ENCODE data around the gene ANKRD39.

ANKRD39 gene

GRCh38 chr2:96877042-96877451, 19.2 kb upstream of the ANKRD39 start:
- TF ChIP-seq REST (IDR thresholded peaks at IDR 0.05; ENCODE audit: low read depth): no peak
- no peak for TF ChIP-seq CREB1 (IDR thresholded peaks at IDR 0.05; ENCODE audit: low read depth)

GRCh38 chr2:96876269-96877041, 18.6 kb upstream of the ANKRD39 start:
- TF ChIP-seq ZBTB7A (IDR thresholded peaks at IDR 0.05; ENCODE audit: low read depth): no peak
- TF ChIP-seq USF1 (IDR thresholded peaks at IDR 0.05): no peak
- TF ChIP-seq TAF1 (IDR thresholded peaks at IDR 0.05; ENCODE audit: low read depth): no peak
- TF ChIP-seq NFIC (IDR thresholded peaks at IDR 0.05): no peak
- TF ChIP-seq TEAD4 (IDR thresholded peaks at IDR 0.05): no peak
- no peak for TF ChIP-seq YY1 (IDR thresholded peaks at IDR 0.05; ENCODE audit: low read depth)
- TF ChIP-seq REST (IDR thresholded peaks at IDR 0.05; ENCODE audit: low read depth): no peak
- TF ChIP-seq EGR1 (IDR thresholded peaks at IDR 0.05): no peak
- no peak for TF ChIP-seq CREB1 (IDR thresholded peaks at IDR 0.05; ENCODE audit: low read depth)
- TF ChIP-seq CEBPB (IDR thresholded peaks at IDR 0.05): no peak
- no peak for TF ChIP-seq FOXM1 (IDR thresholded peaks at IDR 0.05; ENCODE audit: borderline replicate concordance, low read depth)
- TF ChIP-seq EP300 (IDR thresholded peaks at IDR 0.05; ENCODE audit: borderline replicate concordance): no peak

GRCh38 chr2:96875498-96876268, 17.9 kb upstream of the ANKRD39 start:
- TF ChIP-seq EGR1 (IDR thresholded peaks at IDR 0.05) (no peak), FOXM1 (IDR thresholded peaks at IDR 0.05; ENCODE audit: borderline replicate concordance, low read depth) (no peak), YY1 (IDR thresholded peaks at IDR 0.05; ENCODE audit: low read depth) (no peak), RAD21 (IDR thresholded peaks at IDR 0.05; ENCODE audit: low read depth) (no peak), REST (IDR thresholded peaks at IDR 0.05; ENCODE audit: low read depth) (no peak), CREB1 (IDR thresholded peaks at IDR 0.05; ENCODE audit: low read depth) (no peak), NFIC (IDR thresholded peaks at IDR 0.05) (no peak), EP300 (IDR thresholded peaks at IDR 0.05; ENCODE audit: borderline replicate concordance) (no peak), TEAD4 (IDR thresholded peaks at IDR 0.05) (no peak), CEBPB (IDR thresholded peaks at IDR 0.05) (no peak)

GRCh38 chr2:96874198-96874831, 16.5 kb upstream of the ANKRD39 start:
- TF ChIP-seq USF1 (IDR thresholded peaks at IDR 0.05): no peak
- TF ChIP-seq FOXM1 (IDR thresholded peaks at IDR 0.05; ENCODE audit: borderline replicate concordance, low read depth): no peak
- no peak for TF ChIP-seq RAD21 (IDR thresholded peaks at IDR 0.05; ENCODE audit: low read depth)
- no peak for TF ChIP-seq TAF1 (IDR thresholded peaks at IDR 0.05; ENCODE audit: low read depth)
- TF ChIP-seq ZBTB7A (IDR thresholded peaks at IDR 0.05; ENCODE audit: low read depth): no peak
- no peak for TF ChIP-seq YY1 (IDR thresholded peaks at IDR 0.05; ENCODE audit: low read depth)
- no peak for TF ChIP-seq CEBPB (IDR thresholded peaks at IDR 0.05)
- TF ChIP-seq TCF12 (IDR thresholded peaks at IDR 0.05; ENCODE audit: low read depth): no peak
- TF ChIP-seq NFIC (IDR thresholded peaks at IDR 0.05): no peak
- TF ChIP-seq TEAD4 (IDR thresholded peaks at IDR 0.05): no peak
- TF ChIP-seq MAX (IDR thresholded peaks at IDR 0.05): no peak
- TF ChIP-seq REST (IDR thresholded peaks at IDR 0.05; ENCODE audit: low read depth): no peak
- TF ChIP-seq EGR1 (IDR thresholded peaks at IDR 0.05): no peak
- no peak for TF ChIP-seq EP300 (IDR thresholded peaks at IDR 0.05; ENCODE audit: borderline replicate concordance)
- TF ChIP-seq CREB1 (IDR thresholded peaks at IDR 0.05; ENCODE audit: low read depth): no peak
